ENCODE results near the gene SLC16A3. TPM values are rescaled to one million over a fixed set of nuclear protein-coding genes. Genes with fewer than 3 reads are reported as not detected.
A peak's percentile ranks its signal among the peaks of the same experiment; 100 is the strongest.

SLC16A3 gene
- total RNA-seq, 1 donor from 2014 or later = 18.1 TPM

DNA sequence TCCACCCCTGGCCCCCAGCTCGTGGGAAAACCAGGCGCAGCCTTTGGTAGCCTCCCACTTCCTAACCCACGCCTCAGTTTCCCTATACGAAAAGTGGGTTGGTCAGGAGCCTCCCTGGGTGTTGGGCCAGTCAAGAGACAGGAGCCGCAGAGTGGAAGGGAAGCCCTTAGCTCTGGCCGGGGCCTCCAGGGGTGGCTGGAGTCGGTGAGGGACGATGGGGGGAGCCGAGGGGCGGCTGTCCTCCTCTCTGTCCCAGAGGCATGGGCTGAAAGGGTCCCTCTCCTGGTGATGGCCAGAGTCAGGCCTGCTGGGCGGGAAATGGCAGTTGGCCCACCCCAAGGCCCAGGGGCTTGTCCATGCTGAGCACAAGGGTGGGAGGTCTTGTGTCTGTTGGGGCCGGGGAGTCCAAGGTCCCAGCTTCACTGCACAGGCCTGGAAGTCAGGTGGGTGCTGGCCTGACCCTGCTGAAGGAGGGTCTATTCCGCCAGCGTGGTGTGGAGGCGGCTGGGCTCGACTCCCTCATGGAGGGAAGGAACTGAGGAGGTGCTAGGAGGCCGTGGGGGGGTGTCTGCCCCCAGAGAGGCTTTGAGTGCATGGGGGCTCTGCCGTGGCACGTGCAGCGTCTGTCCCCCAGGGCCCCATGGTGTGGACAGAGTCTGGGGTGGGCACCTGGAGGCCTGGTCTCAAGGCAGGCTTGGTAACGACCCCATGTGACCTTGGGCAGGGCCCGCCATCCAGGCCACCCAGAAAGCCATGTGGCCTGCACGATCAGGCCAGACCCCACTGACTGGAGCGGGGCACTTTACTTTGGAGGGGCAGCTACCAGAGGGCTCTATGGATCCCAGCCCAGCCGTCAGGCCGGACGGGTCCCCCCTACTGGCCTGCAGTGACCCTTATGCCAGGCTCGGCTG lies 1.1 kb downstream of the SLC16A3 start:
- DNase-seq (ENCODE audit: extremely low spot score, unreplicated experiment) = no peak

DNA sequence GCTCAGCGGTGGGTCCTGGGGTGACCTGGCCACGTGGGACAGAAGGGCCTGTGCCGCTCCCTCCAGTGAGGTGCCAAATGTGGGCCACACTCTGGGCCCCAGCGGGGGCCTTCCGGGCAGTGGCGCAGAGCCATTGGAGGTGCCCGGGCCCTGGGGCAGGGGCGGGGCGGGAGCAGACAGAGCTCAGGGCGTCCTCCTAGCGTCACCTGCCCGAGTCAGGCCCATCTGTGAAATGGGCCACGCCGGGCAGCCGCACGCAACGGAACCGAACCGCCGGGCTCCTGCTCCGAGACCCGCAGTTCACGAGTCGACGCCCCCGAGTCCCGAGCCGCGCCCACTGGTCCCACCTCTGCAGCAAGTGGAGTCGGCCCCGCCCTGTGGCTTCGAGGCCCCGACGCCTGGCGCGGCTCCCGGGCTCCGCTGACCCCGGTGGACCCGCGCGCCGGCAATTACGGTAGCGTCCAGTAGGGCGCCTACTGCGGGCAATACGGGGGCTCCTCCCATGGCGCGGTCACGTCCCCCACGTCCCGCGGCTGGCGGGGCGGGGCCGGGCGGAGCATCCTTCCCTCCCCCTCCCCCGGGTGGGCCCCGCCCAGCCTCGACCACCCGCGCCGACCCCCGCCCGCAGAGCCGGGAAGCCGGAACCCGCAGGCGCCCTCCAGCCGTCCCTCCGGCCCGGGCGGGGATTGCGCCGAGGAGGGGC lies 1.9 kb downstream of the SLC16A3 start:
- H3K4me3 Mint-ChIP-seq (ENCODE audit: unreplicated experiment) = peak overlapping the region; percentile 50
- H3K27ac Mint-ChIP-seq (ENCODE audit: unreplicated experiment) = no peak overlapping the region
- H3K36me3 Mint-ChIP-seq (ENCODE audit: unreplicated experiment) = no peaks in the 10 kb centered on the region
- no peaks in the 10 kb centered on the region for H3K9me3 Mint-ChIP-seq (ENCODE audit: unreplicated experiment)
- no peaks in the 10 kb centered on the region for H3K27me3 Mint-ChIP-seq (ENCODE audit: unreplicated experiment)
- peaks cover 21% of the 10 kb centered on the region for H3K4me1 Mint-ChIP-seq (ENCODE audit: unreplicated experiment)
- DNase-seq (ENCODE audit: extremely low spot score, unreplicated experiment) = no peak
- TF ChIP-seq, protein P1, sequence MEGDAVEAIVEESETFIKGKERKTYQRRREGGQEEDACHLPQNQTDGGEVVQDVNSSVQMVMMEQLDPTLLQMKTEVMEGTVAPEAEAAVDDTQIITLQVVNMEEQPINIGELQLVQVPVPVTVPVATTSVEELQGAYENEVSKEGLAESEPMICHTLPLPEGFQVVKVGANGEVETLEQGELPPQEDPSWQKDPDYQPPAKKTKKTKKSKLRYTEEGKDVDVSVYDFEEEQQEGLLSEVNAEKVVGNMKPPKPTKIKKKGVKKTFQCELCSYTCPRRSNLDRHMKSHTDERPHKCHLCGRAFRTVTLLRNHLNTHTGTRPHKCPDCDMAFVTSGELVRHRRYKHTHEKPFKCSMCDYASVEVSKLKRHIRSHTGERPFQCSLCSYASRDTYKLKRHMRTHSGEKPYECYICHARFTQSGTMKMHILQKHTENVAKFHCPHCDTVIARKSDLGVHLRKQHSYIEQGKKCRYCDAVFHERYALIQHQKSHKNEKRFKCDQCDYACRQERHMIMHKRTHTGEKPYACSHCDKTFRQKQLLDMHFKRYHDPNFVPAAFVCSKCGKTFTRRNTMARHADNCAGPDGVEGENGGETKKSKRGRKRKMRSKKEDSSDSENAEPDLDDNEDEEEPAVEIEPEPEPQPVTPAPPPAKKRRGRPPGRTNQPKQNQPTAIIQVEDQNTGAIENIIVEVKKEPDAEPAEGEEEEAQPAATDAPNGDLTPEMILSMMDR (IDR thresholded peaks at IDR 0.05) = peak; percentile 31

More for the DNA sequence above, 1.1 kb downstream of the SLC16A3 start:
- Mint-ChIP-seq H3K27ac (ENCODE audit: unreplicated experiment) (peak overlapping the region; percentile 69), H3K9me3 (ENCODE audit: unreplicated experiment) (no peaks in the 10 kb centered on the region), H3K4me1 (ENCODE audit: unreplicated experiment) (peaks cover 18% of the 10 kb centered on the region), H3K27me3 (ENCODE audit: unreplicated experiment) (no peaks in the 10 kb centered on the region), H3K36me3 (ENCODE audit: unreplicated experiment) (no peaks in the 10 kb centered on the region), H3K4me3 (ENCODE audit: unreplicated experiment) (peak overlapping the region; percentile 55)
- TF ChIP-seq, protein P1 (IDR thresholded peaks at IDR 0.05) = no peak

DNA sequence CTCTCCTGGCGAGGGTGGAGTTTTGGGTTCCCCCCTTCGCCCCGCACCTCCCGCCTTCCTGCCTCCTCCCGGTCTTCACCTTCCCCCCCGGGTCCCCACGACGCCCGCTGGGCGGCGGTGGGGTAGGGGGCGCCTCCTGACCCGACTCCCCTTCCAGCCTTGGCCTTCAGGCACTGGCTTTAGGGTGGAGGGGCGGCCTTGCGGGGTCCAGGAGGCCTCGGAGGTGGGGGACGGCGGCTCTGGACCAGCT lies 2.4 kb downstream of the SLC16A3 start:
- Mint-ChIP-seq H3K4me1 (ENCODE audit: unreplicated experiment) (peaks cover 26% of the 10 kb centered on the region), H3K36me3 (ENCODE audit: unreplicated experiment) (no peaks in the 10 kb centered on the region), H3K27ac (ENCODE audit: unreplicated experiment) (no peak overlapping the region), H3K4me3 (ENCODE audit: unreplicated experiment) (no peak overlapping the region), H3K27me3 (ENCODE audit: unreplicated experiment) (no peaks in the 10 kb centered on the region), H3K9me3 (ENCODE audit: unreplicated experiment) (no peaks in the 10 kb centered on the region)
- DNase-seq (ENCODE audit: extremely low spot score, unreplicated experiment) = no peak
- TF ChIP-seq, protein P1 (IDR thresholded peaks at IDR 0.05) = no peak

DNA sequence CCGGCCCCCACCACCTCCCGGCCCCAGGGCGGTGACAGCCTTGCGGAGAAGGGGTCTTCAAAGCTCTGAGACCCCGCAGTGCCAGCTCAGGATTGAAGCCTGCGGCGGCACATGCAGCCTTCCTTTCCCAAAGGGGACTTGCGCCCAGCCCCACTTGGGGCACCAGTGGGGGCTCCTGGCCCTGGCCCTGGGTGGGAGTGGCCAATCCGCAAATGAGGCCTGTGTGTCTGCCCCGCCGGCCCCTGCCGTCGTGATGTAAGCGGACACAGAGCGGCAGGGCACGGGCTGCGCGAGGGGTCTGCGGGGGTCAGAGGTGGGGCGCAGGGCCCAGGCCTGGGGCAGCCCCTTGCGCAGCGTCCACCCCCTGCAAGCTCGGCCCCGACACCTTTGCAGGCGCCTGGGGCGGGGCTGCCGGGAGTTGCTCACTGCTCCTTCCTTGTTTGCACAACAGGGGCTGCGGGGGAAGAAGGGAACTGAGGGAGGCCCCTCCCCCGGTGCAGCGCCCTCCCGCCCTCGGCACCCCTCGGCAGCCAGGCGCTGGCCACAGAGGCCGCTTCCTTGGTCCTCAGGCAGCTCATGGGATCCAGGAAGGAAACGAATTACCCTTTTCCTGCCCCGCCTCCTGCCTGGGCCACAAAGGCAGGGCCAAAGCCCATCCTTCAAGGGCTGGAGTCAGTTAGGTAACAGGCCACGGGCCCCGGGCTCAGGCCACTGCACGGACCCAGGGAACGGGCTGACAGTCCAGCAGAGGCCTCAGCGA lies 2.9 kb downstream of the SLC16A3 start:
- Mint-ChIP-seq H3K4me3 (ENCODE audit: unreplicated experiment) (no peak overlapping the region), H3K27me3 (ENCODE audit: unreplicated experiment) (no peaks in the 10 kb centered on the region)

More for the DNA sequence above, 2.9 kb downstream of the SLC16A3 start:
- Mint-ChIP-seq H3K9me3 (ENCODE audit: unreplicated experiment) (no peaks in the 10 kb centered on the region), H3K27ac (ENCODE audit: unreplicated experiment) (no peak overlapping the region), H3K4me1 (ENCODE audit: unreplicated experiment) (peaks cover 30% of the 10 kb centered on the region), H3K36me3 (ENCODE audit: unreplicated experiment) (no peaks in the 10 kb centered on the region)
- no peak for DNase-seq (ENCODE audit: extremely low spot score, unreplicated experiment)
- TF ChIP-seq, protein P1 (IDR thresholded peaks at IDR 0.05) = no peak

All from osteocyte (in vitro differentiated cells).